ENCODE measurements around the gene SLC16A3. TPM values are rescaled to one million over a fixed set of nuclear protein-coding genes. Genes with fewer than 3 reads are reported as not detected.

SLC16A3 gene
- total RNA-seq, 3 donors from 2014 or later (not counting 1 experiment from before 2014, with no cell fraction given): 172 to 365 (median 296) TPM

DNA sequence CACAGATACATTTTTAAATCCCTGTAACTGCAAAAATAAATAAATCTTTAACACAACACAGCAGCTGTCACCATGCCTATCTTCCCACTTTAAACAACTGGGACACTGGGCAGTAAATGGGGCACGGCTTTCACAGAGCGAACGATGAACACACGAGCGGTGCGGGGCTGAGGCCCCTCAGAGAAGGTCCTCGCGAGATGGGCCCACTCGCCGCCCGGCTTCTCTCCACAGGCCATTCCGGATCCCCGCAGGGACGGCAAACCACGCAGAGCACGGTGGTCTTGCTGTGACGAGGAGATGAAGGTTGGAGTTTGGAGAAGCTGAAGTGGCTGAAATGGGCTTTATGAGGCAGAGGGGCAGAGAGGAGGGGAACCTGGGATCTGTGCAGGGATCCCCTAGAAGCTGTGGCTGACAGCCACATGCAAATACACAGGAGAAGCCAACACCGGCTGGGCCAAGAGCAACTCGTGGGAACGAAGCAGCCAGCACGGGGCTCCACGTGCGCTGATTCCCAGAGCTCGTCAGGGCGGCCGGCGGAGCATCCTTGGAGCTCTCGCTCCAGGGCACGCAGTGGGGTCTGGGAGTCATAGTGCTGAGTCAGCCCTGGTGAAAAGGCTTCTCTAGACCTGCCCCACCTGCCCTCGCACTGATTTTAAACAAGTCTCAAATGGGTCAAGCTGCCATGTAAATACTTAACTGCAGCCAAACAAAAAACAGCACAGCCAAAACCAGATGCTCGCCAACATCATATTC, 47.9 kb upstream of the SLC16A3 start:
- no peak for ATAC-seq
- Histone ChIP-seq H3K27ac (ENCODE audit: low read length) (no peak overlapping the region), H3K4me1 (ENCODE audit: control insufficient read depth, insufficient read depth, low read length) (no peaks in the 10 kb centered on the region), H3K27me3 (ENCODE audit: control insufficient read depth, insufficient read depth, low read length) (no peaks in the 10 kb centered on the region), H3K9me3 (ENCODE audit: control insufficient read depth, insufficient read depth, low read length) (no peaks in the 10 kb centered on the region), H3K4me3 (ENCODE audit: low read length) (no peak overlapping the region), H3K36me3 (ENCODE audit: control insufficient read depth, insufficient read depth, low read length) (peaks cover 8% of the 10 kb centered on the region)
- H3K4me1 Mint-ChIP-seq: no peaks in the 10 kb centered on the region
- intact Hi-C loops (cut with micrococcal nuclease): no loop called here
- no peaks in the 10 kb centered on the region for H3K9me3 Mint-ChIP-seq
- no peak for TF ChIP-seq CTCF (IDR thresholded peaks at IDR 0.05)
- DNase-seq: no peak
- H3K4me3 Mint-ChIP-seq: no peak overlapping the region
- 97% methylated on average over 31 of the region's 31 CpGs for WGBS (ENCODE audit: insufficient coverage)
- no peaks in the 10 kb centered on the region for H3K36me3 Mint-ChIP-seq
- no peaks in the 10 kb centered on the region for H3K27me3 Mint-ChIP-seq (ENCODE audit: low read depth in 2 of 2)
- H3K27ac Mint-ChIP-seq: no peak overlapping the region

DNA sequence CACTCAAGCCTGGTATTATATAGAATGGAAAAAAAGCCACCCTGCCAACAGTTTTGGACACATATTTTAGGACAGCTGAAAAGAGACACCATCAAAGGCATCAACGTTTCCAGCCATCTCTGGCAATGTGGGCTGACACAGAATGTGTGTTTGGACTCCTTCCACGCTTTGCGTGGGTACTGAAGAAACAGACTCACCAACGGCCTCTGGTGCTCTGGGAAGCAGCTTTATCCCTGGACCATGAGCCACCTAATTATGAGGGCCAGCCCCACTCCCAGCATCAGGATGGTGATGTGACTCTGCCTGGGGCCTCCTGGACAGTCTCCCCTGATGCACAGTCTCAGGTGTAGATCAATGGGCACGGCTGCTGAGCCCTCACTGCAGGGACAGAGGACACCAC, 44.1 kb upstream of the SLC16A3 start:
- intact Hi-C loops (cut with micrococcal nuclease): no loop called here
- no peaks in the 10 kb centered on the region for H3K9me3 Mint-ChIP-seq
- DNase-seq (no peak), ATAC-seq (no peak)
- Histone ChIP-seq H3K4me1 (ENCODE audit: control insufficient read depth, insufficient read depth, low read length) (no peaks in the 10 kb centered on the region), H3K27me3 (ENCODE audit: control insufficient read depth, insufficient read depth, low read length) (no peaks in the 10 kb centered on the region), H3K27ac (ENCODE audit: low read length) (no peak overlapping the region), H3K36me3 (ENCODE audit: control insufficient read depth, insufficient read depth, low read length) (peaks cover 6% of the 10 kb centered on the region), H3K9me3 (ENCODE audit: control insufficient read depth, insufficient read depth, low read length) (no peaks in the 10 kb centered on the region), H3K4me3 (ENCODE audit: low read length) (no peak overlapping the region)
- no peak overlapping the region for H3K27ac Mint-ChIP-seq
- 95% methylated on average over 5 of the region's 5 CpGs for WGBS (ENCODE audit: insufficient coverage)
- no peak overlapping the region for H3K4me3 Mint-ChIP-seq
- no peaks in the 10 kb centered on the region for H3K4me1 Mint-ChIP-seq
- H3K27me3 Mint-ChIP-seq (ENCODE audit: low read depth in 2 of 2): no peaks in the 10 kb centered on the region
- no peaks in the 10 kb centered on the region for H3K36me3 Mint-ChIP-seq
- TF ChIP-seq CTCF (IDR thresholded peaks at IDR 0.05): no peak

GRCh38 chr17:82186221-82186620, 42.6 kb upstream of the SLC16A3 start:
- ATAC-seq: no peak
- TF ChIP-seq CTCF (IDR thresholded peaks at IDR 0.05): no peak
- WGBS (ENCODE audit: insufficient coverage): 94% methylated on average over 15 of the region's 15 CpGs
- intact Hi-C loops (cut with micrococcal nuclease): no loop called here
- no peak overlapping the region for H3K27ac Mint-ChIP-seq
- H3K4me1 Mint-ChIP-seq: no peaks in the 10 kb centered on the region
- H3K27me3 ChIP-seq (ENCODE audit: control insufficient read depth, insufficient read depth, low read length): no peaks in the 10 kb centered on the region
- no peak for DNase-seq
- no peaks in the 10 kb centered on the region for H3K4me1 ChIP-seq (ENCODE audit: control insufficient read depth, insufficient read depth, low read length)
- H3K9me3 Mint-ChIP-seq: no peaks in the 10 kb centered on the region
- H3K36me3 ChIP-seq (ENCODE audit: control insufficient read depth, insufficient read depth, low read length): peaks cover 6% of the 10 kb centered on the region
- H3K27me3 Mint-ChIP-seq (ENCODE audit: low read depth in 2 of 2): no peaks in the 10 kb centered on the region
- H3K36me3 Mint-ChIP-seq: no peaks in the 10 kb centered on the region
- no peak overlapping the region for H3K27ac ChIP-seq (ENCODE audit: low read length)
- no peak overlapping the region for H3K4me3 ChIP-seq (ENCODE audit: low read length)
- H3K4me3 Mint-ChIP-seq: no peak overlapping the region
- no peaks in the 10 kb centered on the region for H3K9me3 ChIP-seq (ENCODE audit: control insufficient read depth, insufficient read depth, low read length)

DNA sequence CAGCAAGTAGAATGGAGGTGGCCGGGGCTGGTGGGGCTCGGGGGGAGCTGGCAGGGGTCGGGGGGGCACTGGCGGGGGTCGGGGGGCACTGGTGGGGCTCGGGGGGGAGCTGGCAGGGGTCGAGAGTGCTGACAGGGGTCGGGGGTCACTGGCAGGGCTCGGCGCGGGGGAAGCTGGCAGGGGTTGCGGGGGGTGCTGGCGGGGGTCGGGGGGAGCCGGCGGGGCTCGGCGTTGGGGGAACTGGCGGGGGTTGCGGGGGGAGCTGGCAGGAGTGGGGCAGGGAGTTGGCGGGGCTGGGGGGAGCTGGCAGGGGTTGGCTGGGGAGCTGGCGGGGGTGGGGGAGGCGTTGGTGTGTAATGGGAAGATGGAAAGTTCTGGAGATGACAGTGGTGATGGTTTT, 41.3 kb upstream of the SLC16A3 start:
- no peaks in the 10 kb centered on the region for H3K9me3 Mint-ChIP-seq
- H3K36me3 Mint-ChIP-seq: no peaks in the 10 kb centered on the region
- H3K4me3 Mint-ChIP-seq: no peak overlapping the region
- H3K27me3 Mint-ChIP-seq (ENCODE audit: low read depth in 2 of 2): no peaks in the 10 kb centered on the region
- H3K27ac ChIP-seq (ENCODE audit: low read length): no peak overlapping the region
- 94% methylated on average over 14 of the region's 23 CpGs for WGBS (ENCODE audit: insufficient coverage)
- no peak for DNase-seq
- TF ChIP-seq CTCF (IDR thresholded peaks at IDR 0.05): no peak
- H3K27ac Mint-ChIP-seq: no peak overlapping the region
- no peak overlapping the region for H3K4me3 ChIP-seq (ENCODE audit: low read length)
- no peak for ATAC-seq
- H3K27me3 ChIP-seq (ENCODE audit: control insufficient read depth, insufficient read depth, low read length): no peaks in the 10 kb centered on the region
- no peaks in the 10 kb centered on the region for H3K4me1 ChIP-seq (ENCODE audit: control insufficient read depth, insufficient read depth, low read length)
- intact Hi-C loops (cut with micrococcal nuclease): no loop called here
- H3K4me1 Mint-ChIP-seq: no peaks in the 10 kb centered on the region
- peaks cover 6% of the 10 kb centered on the region for H3K36me3 ChIP-seq (ENCODE audit: control insufficient read depth, insufficient read depth, low read length)
- H3K9me3 ChIP-seq (ENCODE audit: control insufficient read depth, insufficient read depth, low read length): no peaks in the 10 kb centered on the region

Data from natural killer cell (primary cell).